ENCODE data around the gene PDSS2. TPM values are rescaled to one million over a fixed set of nuclear protein-coding genes. Genes with fewer than 3 reads are reported as not detected.
A peak's percentile ranks its signal among the peaks of the same experiment; 100 is the strongest.

PDSS2 gene
- total and polyA plus RNA-seq, 9 of the 15 experiments (the other 6 are each of a cell fraction or from before 2014, with no cell fraction given): 5.8 to 21.1 (median 12.0) TPM

- Histone ChIP-seq H3K9me1 (ENCODE audit: control insufficient read depth, insufficient read depth, low read length) (no peaks in the 10 kb centered on the region), H3K27me3 (ENCODE audit: control insufficient read depth in 2 of 2, insufficient read depth in 2 of 2, low read length in 2 of 2) (no peaks in the 10 kb centered on the region), H4K20me1 (replicated peaks; ENCODE audit: control insufficient read depth, insufficient read depth, low read length) (0 out of 2 replicates have a peak, but pooled peaks cover 4% of the 10 kb centered on the region), H2AFZ (ENCODE audit: low read depth, low read length) (no peak overlapping the region), H3K4me1 (replicated peaks in 1 of 2; ENCODE audit: control insufficient read depth in 2 of 2, insufficient read depth in 2 of 2, low read length in 2 of 2) (peaks cover 6 to 10% of the 10 kb centered on the region in 2 experiments; a peak in 3 of 5 replicates), H3K9me3 (replicated peaks; ENCODE audit: control insufficient read depth, insufficient read depth, low read depth, low read length) (no peaks in the 10 kb centered on the region), H3K9ac (ENCODE audit: insufficient read depth in 1 of 2, low read depth in 2 of 2, low read length in 2 of 2) (no peak overlapping the region), H3K79me2 (ENCODE audit: control insufficient read depth, insufficient read depth, low read length) (no peaks in the 10 kb centered on the region), H3K36me3 (ENCODE audit: control insufficient read depth, insufficient read depth, low read length) (no peaks in the 10 kb centered on the region), H3K27ac (ENCODE audit: extremely low read depth, low read depth, low read length) (no peak overlapping the region), H3K4me3 (no peak overlapping the region), H3K4me2 (ENCODE audit: insufficient read depth, low read length) (no peak overlapping the region)
- intact Hi-C loops (cut with micrococcal nuclease): no loop called here
- 59% methylated on average over 3 of the region's 3 CpGs for WGBS (ENCODE audit: insufficient coverage, low coverage, missing lambda C conversion rate)
- no TSS peak for BruUV-seq (replicated peaks)
- TF ChIP-seq E2F5 (CRISPR knock-in tag; IDR thresholded peaks at IDR 0.05): no peak
- TF ChIP-seq TARDBP (IDR thresholded peaks at IDR 0.05): no peak
- no peak for TF ChIP-seq ZKSCAN3 (CRISPR knock-in tag; IDR thresholded peaks at IDR 0.05)
- TF ChIP-seq HMGXB4 (CRISPR knock-in tag; IDR thresholded peaks at IDR 0.05): no peak
- FAIRE-seq: no peak
- ChIA-PET POLR2A (interaction anchor here (1.4 kb wide), 1 partner anchor 10 kb away, joined by 3 read pairs; no protein-coding TSS in a partner anchor), CTCF (ENCODE audit: low intra/inter-chr PET ratio) (no interaction called here)
- in situ Hi-C loops (cut with MboI): no loop called here
- ATAC-seq: peak; percentile 28; the same call in 1 of the 3 replicates
- no peak for DNase-seq (ENCODE audit: extremely low read depth in 1 of 4, low spot score in 3 of 4)
These were observed 353.2 kb downstream of the PDSS2 start for GRCh38 chr6:107106165-107106564.
